ENCODE data around the gene USP11. TPM values are rescaled to one million over a fixed set of nuclear protein-coding genes. Genes with fewer than 3 reads are reported as not detected.

Gene USP11
- polyA plus RNA-seq, 1 donor (not counting 4 experiments of a cell fraction or from before 2014, with no cell fraction given): 6.3 TPM

DNA sequence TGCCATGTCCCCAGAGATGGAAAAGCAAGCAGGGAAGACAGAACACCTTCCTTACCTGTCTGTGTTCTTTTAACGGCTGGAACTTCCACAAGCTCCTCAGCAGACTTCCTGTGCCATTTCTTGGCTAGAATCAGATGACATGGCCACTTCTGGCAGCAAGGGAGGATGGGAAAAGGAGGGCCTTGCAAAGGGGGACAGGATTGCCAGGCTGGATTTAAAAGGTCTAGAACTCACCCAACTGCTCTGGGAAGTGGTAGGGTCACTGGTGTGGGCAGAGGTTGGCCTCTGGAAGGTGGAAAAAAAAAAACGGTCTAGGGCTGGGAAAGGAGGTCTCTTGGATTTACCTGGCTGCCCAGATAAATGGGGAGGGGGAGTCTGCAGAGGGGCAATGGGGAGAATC, 1.6 kb upstream of the USP11 start:
- no peak for DNase-seq (ENCODE audit: low read depth, low spot score)
- no peaks in the 10 kb centered on the region for H4K20me1 ChIP-seq (ENCODE audit: control insufficient read depth, extremely low read depth, insufficient read depth, low read length)
- H3K9ac ChIP-seq (ENCODE audit: control insufficient read depth, extremely low read depth, insufficient read depth, low read length): no peak overlapping the region
- H2AFZ ChIP-seq (ENCODE audit: control insufficient read depth, low read length): no peak overlapping the region
- no peak for FAIRE-seq
- peaks cover 10% of the 10 kb centered on the region for H3K79me2 ChIP-seq (ENCODE audit: control insufficient read depth, insufficient read depth, low read length)
- H3K27me3 ChIP-seq (ENCODE audit: control insufficient read depth, extremely low read depth, insufficient read depth, low read length): no peaks in the 10 kb centered on the region
- no peak overlapping the region for H3K4me2 ChIP-seq (ENCODE audit: control insufficient read depth, extremely low read depth, insufficient read depth, low read depth, low read length)
- dilution Hi-C loops (cut with MboI; ENCODE audit: extremely low pct_ligation_motif_present, low sequenced_read_pairs): no loop called here
- H3K9me3 ChIP-seq (ENCODE audit: control insufficient read depth, low read depth, low read length): no peaks in the 10 kb centered on the region
- TF ChIP-seq, protein P1, sequence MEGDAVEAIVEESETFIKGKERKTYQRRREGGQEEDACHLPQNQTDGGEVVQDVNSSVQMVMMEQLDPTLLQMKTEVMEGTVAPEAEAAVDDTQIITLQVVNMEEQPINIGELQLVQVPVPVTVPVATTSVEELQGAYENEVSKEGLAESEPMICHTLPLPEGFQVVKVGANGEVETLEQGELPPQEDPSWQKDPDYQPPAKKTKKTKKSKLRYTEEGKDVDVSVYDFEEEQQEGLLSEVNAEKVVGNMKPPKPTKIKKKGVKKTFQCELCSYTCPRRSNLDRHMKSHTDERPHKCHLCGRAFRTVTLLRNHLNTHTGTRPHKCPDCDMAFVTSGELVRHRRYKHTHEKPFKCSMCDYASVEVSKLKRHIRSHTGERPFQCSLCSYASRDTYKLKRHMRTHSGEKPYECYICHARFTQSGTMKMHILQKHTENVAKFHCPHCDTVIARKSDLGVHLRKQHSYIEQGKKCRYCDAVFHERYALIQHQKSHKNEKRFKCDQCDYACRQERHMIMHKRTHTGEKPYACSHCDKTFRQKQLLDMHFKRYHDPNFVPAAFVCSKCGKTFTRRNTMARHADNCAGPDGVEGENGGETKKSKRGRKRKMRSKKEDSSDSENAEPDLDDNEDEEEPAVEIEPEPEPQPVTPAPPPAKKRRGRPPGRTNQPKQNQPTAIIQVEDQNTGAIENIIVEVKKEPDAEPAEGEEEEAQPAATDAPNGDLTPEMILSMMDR (optimal IDR thresholded peaks at IDR 0.05 in 1 of 3, IDR thresholded peaks at IDR 0.05 in 1 of 3, conservative IDR thresholded peaks at IDR 0.05 in 1 of 3; ENCODE audit: extremely low read depth in 1 of 3, insufficient read depth in 2 of 3, low read length in 3 of 3): no peak
- no peak for TF ChIP-seq EZH2 (IDR thresholded peaks at IDR 0.05; ENCODE audit: low read length)
- H3K4me1 ChIP-seq (ENCODE audit: control insufficient read depth, extremely low read depth, insufficient read depth, low read length): peaks cover 5% of the 10 kb centered on the region
- no peak overlapping the region for H3K4me3 ChIP-seq (ENCODE audit: control insufficient read depth in 2 of 3, extremely low read depth in 1 of 3, insufficient read depth in 2 of 3, low read depth in 1 of 3, low read length in 3 of 3)
- H3K36me3 ChIP-seq (ENCODE audit: control insufficient read depth in 2 of 2, extremely low read depth in 1 of 2, insufficient read depth in 2 of 2, low read length in 2 of 2): peaks cover 10 to 19% of the 10 kb centered on the region in 2 experiments
- no peak overlapping the region for H3K27ac ChIP-seq (ENCODE audit: control insufficient read depth, insufficient read depth, low read length)
- H3K9me1 ChIP-seq (ENCODE audit: control insufficient read depth, extremely low read depth, insufficient read depth, low read length): no peaks in the 10 kb centered on the region

DNA sequence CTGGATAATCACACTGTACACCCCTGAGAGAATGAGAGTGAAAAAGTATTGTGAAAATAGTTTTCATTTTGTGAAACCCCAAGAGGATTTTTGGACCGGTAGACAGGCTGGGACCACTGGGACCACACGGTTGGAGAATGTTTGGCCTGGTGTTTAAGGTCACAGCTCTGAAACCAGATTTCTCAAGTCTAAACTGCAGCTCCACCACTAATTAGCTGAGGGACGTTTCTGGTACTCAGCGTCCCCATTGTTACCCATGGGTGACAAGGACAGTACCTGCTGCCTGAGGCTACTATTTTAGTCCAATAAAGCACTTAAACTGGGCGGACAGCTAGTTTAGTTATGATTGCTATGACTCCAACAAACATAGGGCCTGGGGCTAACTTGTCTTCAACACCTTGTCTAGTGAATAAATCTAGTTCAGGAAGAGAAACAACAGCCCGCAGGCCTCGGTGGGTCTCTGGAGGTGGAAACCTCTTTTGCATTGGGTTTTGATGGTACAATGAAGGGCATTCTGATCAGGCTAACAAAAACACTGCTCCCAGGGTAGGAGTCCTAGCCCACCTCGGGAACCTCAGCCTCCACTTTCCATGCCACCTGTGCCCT, 509 bp upstream of the USP11 start:
- dilution Hi-C loops (cut with MboI; ENCODE audit: extremely low pct_ligation_motif_present, low sequenced_read_pairs): no loop called here
- H3K9me1 ChIP-seq (ENCODE audit: control insufficient read depth, extremely low read depth, insufficient read depth, low read length): no peaks in the 10 kb centered on the region
- FAIRE-seq: no peak

More for the DNA sequence above, 509 bp upstream of the USP11 start:
- H2AFZ ChIP-seq (ENCODE audit: control insufficient read depth, low read length): no peak overlapping the region
- TF ChIP-seq EZH2 (IDR thresholded peaks at IDR 0.05; ENCODE audit: low read length): no peak
- TF ChIP-seq, protein P1 (optimal IDR thresholded peaks at IDR 0.05 in 1 of 3, IDR thresholded peaks at IDR 0.05 in 1 of 3, conservative IDR thresholded peaks at IDR 0.05 in 1 of 3; ENCODE audit: extremely low read depth in 1 of 3, insufficient read depth in 2 of 3, low read length in 3 of 3): no peak
- H3K36me3 ChIP-seq (ENCODE audit: control insufficient read depth in 2 of 2, extremely low read depth in 1 of 2, insufficient read depth in 2 of 2, low read length in 2 of 2): peaks cover 5 to 10% of the 10 kb centered on the region in 2 experiments
- no peaks in the 10 kb centered on the region for H3K27me3 ChIP-seq (ENCODE audit: control insufficient read depth, extremely low read depth, insufficient read depth, low read length)
- H3K4me3 ChIP-seq (ENCODE audit: control insufficient read depth in 2 of 3, extremely low read depth in 1 of 3, insufficient read depth in 2 of 3, low read depth in 1 of 3, low read length in 3 of 3): peak overlapping the region; percentile 42 to 59 (median 58)
- no peaks in the 10 kb centered on the region for H4K20me1 ChIP-seq (ENCODE audit: control insufficient read depth, extremely low read depth, insufficient read depth, low read length)
- peaks cover 10% of the 10 kb centered on the region for H3K79me2 ChIP-seq (ENCODE audit: control insufficient read depth, insufficient read depth, low read length)
- peak overlapping the region; percentile 85 for H3K27ac ChIP-seq (ENCODE audit: control insufficient read depth, insufficient read depth, low read length)
- no peak for DNase-seq (ENCODE audit: low read depth, low spot score)
- H3K4me2 ChIP-seq (ENCODE audit: control insufficient read depth, extremely low read depth, insufficient read depth, low read depth, low read length): peak overlapping the region; percentile 72
- H3K4me1 ChIP-seq (ENCODE audit: control insufficient read depth, extremely low read depth, insufficient read depth, low read length): peaks cover 5% of the 10 kb centered on the region
- H3K9ac ChIP-seq (ENCODE audit: control insufficient read depth, extremely low read depth, insufficient read depth, low read length): peak overlapping the region; percentile 93
- H3K9me3 ChIP-seq (ENCODE audit: control insufficient read depth, low read depth, low read length): no peaks in the 10 kb centered on the region
